HG02642 (cell line): ENCODE measurements around the gene KIF5B.
"Not testable (repeated sequence)": the region's sequence is repeated elsewhere in the genome, so short reads cannot be mapped to it uniquely, and the experiment has no call there.

Source experiments
- ATAC-seq: cut with Tn5 transposase; IDR thresholded peaks from one replicate; pipeline ENCODE4 v1.9.1; 2021; ENCODE audit warnings: mild to moderate bottlenecking; ENCODE audit not compliant: unreplicated experiment, poor library complexity

The KIF5B gene

DNA sequence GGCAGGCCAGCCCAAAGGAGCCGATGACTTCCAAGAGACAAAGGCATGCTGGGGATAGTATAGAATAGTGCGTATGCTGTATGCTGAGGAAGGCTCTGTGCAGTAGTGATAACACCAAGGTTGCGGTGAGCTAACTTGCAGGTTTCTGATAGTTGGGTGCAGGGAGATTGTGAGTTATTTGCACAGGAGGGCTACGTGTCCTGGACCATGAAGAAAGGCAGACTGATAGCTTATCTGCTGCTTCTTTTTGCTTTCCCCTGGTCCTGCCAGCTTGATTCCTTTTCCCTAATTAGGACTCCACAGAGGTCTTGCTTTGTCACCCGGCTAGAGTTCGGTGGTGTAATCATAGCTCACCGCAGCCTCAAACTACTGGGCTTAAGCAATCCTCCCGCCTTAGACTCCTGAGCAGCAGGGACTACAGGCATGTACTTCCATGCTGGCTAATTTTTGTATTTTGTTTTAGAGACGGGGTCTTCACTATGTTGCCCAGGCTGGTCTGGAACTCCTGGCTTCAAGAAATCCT lies 83.6 kb downstream of the KIF5B start:
- no peak for ATAC-seq

DNA sequence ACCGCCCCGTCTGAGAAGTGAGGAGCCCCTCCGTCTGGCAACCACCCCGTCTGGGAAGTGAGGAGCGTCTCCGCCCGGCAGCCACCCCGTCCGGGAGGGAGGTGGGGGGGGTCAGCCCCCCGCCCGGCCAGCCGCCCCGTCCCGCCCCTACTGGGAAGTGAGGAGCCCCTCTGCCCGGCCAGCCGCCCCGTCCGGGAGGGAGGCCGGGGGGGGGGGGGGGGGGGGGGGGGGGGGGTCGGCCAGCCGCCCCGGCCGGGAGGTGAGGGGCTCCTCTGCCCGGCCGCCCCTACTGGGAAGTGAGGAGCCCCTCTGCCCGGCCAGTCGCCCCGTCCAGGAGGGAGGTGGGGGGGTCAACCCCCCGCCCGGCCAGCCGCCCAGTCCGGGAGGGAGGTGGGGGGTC lies 86.4 kb downstream of the KIF5B start:
- not testable (repeated sequence) for ATAC-seq

- ATAC-seq, result no peak
Measured at GRCh38 chr10:31963589-31963980, 92.6 kb downstream of the KIF5B start.

DNA sequence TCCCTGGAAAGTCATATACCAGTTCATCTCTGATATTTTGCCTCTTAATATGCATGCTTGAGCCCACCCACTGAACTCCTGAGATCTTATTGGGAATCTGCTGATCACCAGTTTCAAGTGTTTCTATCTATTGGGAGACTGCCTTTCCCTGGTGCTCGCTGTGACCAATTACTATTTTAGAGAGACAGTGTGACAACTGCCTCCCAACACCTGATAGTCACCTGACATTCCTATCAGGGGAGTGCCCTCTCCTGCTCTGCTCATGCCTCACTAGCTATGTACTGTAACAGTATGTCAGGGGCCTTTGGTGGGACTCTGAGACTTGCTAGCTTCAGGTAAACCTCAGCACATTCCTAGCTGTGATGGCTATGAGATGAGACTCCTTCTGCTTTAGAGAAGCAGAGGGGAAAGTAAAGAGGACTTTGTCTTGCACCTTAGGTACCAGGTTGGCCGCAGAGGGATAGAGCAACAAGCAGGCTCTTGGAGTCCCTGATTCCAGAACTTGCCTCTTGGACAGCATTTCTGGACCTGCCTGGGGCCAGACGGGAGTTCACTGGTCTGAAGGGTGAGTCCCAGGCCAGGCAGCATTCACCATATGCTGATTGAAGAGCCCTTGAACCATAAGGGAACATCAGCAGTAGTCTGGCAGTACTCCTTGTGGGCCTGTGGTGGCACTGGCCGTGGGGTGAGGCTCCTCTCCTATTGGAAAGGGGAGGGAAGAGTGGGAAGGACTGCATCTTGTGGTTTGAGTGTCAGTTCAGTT lies 93.2 kb downstream of the KIF5B start:
- ATAC-seq, result no peak

GRCh38 chr10:31961277-31962074 lies 94.7 kb downstream of the KIF5B start:
- peak; percentile 74 for ATAC-seq

DNA sequence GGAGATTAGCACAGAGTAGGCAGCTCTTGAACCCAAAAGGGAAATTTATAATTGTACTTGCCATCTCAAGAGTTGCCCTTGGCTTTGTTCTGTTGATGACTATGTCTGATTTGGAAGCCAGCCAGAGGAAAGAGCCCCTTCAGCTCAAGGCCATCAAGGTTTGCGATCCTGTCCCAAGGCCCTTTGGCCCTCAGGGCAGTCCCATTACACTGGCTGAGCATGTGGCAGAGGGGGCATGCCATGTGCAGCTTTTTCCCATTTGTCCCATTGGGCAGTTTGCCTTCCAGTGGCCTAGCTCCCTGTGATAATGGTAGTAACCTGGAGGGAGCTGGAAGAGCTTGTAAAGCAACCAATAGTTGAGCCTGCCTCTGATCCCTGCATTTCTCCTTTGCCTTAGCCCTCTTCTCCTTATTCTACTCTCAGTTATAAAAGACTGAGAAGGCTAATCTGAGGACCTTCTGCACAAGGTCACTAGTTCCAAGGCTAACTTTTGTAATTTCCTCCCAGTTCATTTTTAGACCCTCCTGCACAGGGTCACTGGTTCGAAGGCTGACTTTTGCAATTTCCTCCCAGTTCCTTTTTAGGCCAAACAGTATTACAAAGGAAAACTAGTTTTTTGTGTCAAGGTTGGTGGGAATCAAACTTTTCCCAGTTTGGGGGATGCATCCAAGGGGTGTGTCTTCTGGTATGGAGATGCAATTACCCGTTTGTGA lies 96.6 kb downstream of the KIF5B start:
- ATAC-seq, result no peak
